K562 (cell line): ENCODE measurements around the gene CBX8. TPM values are rescaled to one million over a fixed set of nuclear protein-coding genes. Genes with fewer than 3 reads are reported as not detected.

Experiments
- ARID2 ChIP-seq: fragments of 450-650 bp; IDR thresholded peaks from 2 replicates; pipeline ENCODE4 v1.6.1; 2017; ENCODE audit warnings: antibody characterized with exemption, mild to moderate bottlenecking
- ETV5 ChIP-seq: sonication (generic); formaldehyde crosslinking; IDR thresholded peaks from 2 replicates; pipeline ENCODE4 v1.4.0; 2020; ENCODE audit warnings: low read depth, mild to moderate bottlenecking, missing genetic modification reagents
- HDAC3 ChIP-seq: fragments of 450-650 bp; IDR thresholded peaks from 2 replicates; pipeline ENCODE4 v1.6.1; 2018; ENCODE audit warnings: borderline replicate concordance, mild to moderate bottlenecking, moderate library complexity; ENCODE audit not compliant: partially characterized antibody
- HNRNPL ChIP-seq: fragments of 200-400 bp; formaldehyde crosslinking; IDR thresholded peaks from 2 replicates; pipeline ENCODE4 v1.6.1; 2017; ENCODE audit warnings: low read depth, mild to moderate bottlenecking, low read length
- NFIC ChIP-seq: fragments of 450-650 bp; IDR thresholded peaks from 2 replicates; pipeline ENCODE4 v1.6.1; 2017; ENCODE audit warnings: mild to moderate bottlenecking, inconsistent platforms
- RB1 ChIP-seq: fragments of 450-650 bp; IDR thresholded peaks from 2 replicates; pipeline ENCODE4 v1.6.1; 2017; ENCODE audit warnings: low read depth, mild to moderate bottlenecking
- RBFOX2 ChIP-seq: fragments of 200-400 bp; formaldehyde crosslinking; IDR thresholded peaks from 2 replicates; pipeline ENCODE4 v1.6.1; 2017; ENCODE audit warnings: low read depth, mild to moderate bottlenecking, low read length, moderate library complexity
- ZBTB7A ChIP-seq: IDR thresholded peaks from 2 replicates; pipeline ENCODE4 v1.6.1; 2011; ENCODE audit warnings: low read depth, mild to moderate bottlenecking, low read length, moderate library complexity, borderline replicate concordance; ENCODE audit not compliant: control insufficient read depth
- polyA plus RNA-seq, 8 experiments: library from polyadenylated mRNA; depleted of rRNA in 4 of 8; stranded (reverse) in 5 of 8; unstranded in 3 of 8; fragments of >200 nt; fragmentation: Nextera tagmentation in 2 of 8; fragmentation: Illumina TruSeq in 1 of 8; extraction: Ambion mirVana in 2 of 8; extraction: Trizol in 1 of 8; gene quantifications; 2 replicates each; pipeline versions ENCODE4 v1.2.1 to v1.2.3, GENCODE V29; 2011 to 2014; ENCODE audit warnings: inconsistent platforms in 1 of 8, missing spikeins in 1 of 8
- total RNA-seq, 7 experiments: library from RNA; depleted of rRNA in 6 of 7; stranded (reverse); fragments of >200 nt in 6 of 7; fragmentation: Illumina TruSeq in 2 of 7; extraction: Trizol in 2 of 7; gene quantifications; 2 replicates each; pipeline versions ENCODE4 v1.2.1 to v1.2.3, GENCODE V29; 2011 to 2021; ENCODE audit warnings: low replicate concordance in 1 of 7
- TF ChIP-seq, protein P1 (sequence below), 2 experiments: fragments of 450-650 bp; conservative IDR thresholded peaks; 2 replicates each; pipeline ENCODE4 v1.6.1; 2017; ENCODE audit warnings: mild to moderate bottlenecking in 2 of 2, moderate library complexity in 2 of 2
- TF ChIP-seq, protein P2 (sequence below): fragments of 450-650 bp; IDR thresholded peaks from 2 replicates; pipeline ENCODE4 v1.6.1; 2016; ENCODE audit warnings: borderline replicate concordance
- TF ChIP-seq, protein P3 (sequence below), 2 experiments: fragments of 450-650 bp; IDR thresholded peaks; 2 replicates each; pipeline ENCODE4 v1.6.1; 2016
- TF ChIP-seq, protein P4 (sequence below): sonication (generic); formaldehyde crosslinking; IDR thresholded peaks from 2 replicates; pipeline ENCODE4 v1.5.0; 2020; ENCODE audit warnings: missing genetic modification reagents

Gene CBX8
- total and polyA plus RNA-seq, 9 of the 15 experiments (the other 6 are each of a cell fraction or from before 2014, with no cell fraction given), result 0.08 to 11.9 (median 2.6) TPM

DNA sequence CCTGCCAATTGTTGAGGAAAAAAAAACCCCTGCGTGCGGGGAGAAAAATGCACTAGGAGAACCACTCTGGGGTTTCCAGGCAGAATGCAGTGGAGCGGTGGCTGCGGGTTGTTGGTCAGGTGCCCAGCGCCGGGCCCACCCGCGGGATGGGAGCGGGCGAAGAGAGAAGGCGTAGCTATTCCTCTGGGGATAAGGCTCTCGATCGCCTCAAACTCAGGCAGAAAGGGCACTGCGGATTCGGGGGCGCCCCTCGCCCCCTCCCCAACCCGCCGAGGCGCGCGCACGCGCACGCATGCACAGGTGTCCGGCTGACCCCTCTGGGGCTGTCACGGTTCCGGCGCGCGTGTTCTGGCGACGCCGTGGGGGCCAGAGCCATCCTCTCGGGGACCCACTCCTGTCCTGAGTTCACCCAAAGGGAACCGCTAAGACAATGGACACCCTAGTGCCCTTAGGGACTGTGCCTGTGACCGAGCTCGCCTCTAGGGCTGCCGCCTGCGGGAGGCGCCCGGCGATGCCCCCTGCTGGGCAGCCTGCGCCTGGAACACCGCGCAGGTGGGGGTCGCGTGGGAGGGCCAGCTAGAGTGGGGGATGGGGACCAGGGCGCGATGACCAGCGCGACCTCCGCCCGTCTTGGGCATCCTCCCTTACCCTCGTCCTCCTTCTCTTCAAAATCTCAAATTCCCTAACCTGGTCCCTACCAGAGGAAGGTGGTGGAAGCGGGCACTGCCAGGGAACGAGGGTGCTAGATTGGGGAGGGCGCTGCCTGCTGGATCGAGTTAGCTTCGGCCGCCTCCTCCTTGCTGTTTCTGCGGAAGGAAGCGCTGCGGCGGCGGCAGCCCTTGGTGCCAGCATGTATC lies 14.4 kb upstream of the CBX8 start (continued):
- TF ChIP-seq, protein P1, sequence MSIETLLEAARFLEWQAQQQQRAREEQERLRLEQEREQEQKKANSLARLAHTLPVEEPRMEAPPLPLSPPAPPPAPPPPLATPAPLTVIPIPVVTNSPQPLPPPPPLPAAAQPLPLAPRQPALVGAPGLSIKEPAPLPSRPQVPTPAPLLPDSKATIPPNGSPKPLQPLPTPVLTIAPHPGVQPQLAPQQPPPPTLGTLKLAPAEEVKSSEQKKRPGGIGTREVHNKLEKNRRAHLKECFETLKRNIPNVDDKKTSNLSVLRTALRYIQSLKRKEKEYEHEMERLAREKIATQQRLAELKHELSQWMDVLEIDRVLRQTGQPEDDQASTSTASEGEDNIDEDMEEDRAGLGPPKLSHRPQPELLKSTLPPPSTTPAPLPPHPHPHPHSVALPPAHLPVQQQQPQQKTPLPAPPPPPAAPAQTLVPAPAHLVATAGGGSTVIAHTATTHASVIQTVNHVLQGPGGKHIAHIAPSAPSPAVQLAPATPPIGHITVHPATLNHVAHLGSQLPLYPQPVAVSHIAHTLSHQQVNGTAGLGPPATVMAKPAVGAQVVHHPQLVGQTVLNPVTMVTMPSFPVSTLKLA (conservative IDR thresholded peaks at IDR 0.05), result 0 out of 4 replicates have a peak, but pooled peaks of 1 of the 2 experiments have one; percentile 16
- peak; percentile 80 for TF ChIP-seq RBFOX2
- peak; percentile 85 for TF ChIP-seq HNRNPL
- TF ChIP-seq ARID2, result 0 out of 2 replicates have a peak, but pooled peaks have one; percentile 33
- peak; percentile 45; the same call in 1 of the 2 replicates for TF ChIP-seq NFIC
- TF ChIP-seq, protein P2, sequence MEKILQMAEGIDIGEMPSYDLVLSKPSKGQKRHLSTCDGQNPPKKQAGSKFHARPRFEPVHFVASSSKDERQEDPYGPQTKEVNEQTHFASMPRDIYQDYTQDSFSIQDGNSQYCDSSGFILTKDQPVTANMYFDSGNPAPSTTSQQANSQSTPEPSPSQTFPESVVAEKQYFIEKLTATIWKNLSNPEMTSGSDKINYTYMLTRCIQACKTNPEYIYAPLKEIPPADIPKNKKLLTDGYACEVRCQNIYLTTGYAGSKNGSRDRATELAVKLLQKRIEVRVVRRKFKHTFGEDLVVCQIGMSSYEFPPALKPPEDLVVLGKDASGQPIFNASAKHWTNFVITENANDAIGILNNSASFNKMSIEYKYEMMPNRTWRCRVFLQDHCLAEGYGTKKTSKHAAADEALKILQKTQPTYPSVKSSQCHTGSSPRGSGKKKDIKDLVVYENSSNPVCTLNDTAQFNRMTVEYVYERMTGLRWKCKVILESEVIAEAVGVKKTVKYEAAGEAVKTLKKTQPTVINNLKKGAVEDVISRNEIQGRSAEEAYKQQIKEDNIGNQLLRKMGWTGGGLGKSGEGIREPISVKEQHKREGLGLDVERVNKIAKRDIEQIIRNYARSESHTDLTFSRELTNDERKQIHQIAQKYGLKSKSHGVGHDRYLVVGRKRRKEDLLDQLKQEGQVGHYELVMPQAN, result no peak
- peak; percentile 16 for TF ChIP-seq HDAC3
- TF ChIP-seq ETV5 (CRISPR knock-in tag), result peak; percentile 56; the same call in 1 of the 2 replicates
- TF ChIP-seq RB1, result peak; percentile 74
- TF ChIP-seq, protein P3, sequence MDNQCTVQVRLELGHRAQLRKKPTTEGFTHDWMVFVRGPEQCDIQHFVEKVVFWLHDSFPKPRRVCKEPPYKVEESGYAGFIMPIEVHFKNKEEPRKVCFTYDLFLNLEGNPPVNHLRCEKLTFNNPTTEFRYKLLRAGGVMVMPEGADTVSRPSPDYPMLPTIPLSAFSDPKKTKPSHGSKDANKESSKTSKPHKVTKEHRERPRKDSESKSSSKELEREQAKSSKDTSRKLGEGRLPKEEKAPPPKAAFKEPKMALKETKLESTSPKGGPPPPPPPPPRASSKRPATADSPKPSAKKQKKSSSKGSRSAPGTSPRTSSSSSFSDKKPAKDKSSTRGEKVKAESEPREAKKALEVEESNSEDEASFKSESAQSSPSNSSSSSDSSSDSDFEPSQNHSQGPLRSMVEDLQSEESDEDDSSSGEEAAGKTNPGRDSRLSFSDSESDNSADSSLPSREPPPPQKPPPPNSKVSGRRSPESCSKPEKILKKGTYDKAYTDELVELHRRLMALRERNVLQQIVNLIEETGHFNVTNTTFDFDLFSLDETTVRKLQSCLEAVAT (IDR thresholded peaks at IDR 0.05), result peak in 1 of 2 experiments; percentile 55; a peak in 1 of 4 replicates
- TF ChIP-seq ZBTB7A, result peak; percentile 98
- TF ChIP-seq, protein P4, sequence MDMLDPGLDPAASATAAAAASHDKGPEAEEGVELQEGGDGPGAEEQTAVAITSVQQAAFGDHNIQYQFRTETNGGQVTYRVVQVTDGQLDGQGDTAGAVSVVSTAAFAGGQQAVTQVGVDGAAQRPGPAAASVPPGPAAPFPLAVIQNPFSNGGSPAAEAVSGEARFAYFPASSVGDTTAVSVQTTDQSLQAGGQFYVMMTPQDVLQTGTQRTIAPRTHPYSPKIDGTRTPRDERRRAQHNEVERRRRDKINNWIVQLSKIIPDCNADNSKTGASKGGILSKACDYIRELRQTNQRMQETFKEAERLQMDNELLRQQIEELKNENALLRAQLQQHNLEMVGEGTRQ (CRISPR knock-in tag), result peak; percentile 15; the same call in 1 of the 2 replicates
